GM19397 (cell line): ENCODE measurements around the gene FOXA3.

Experiments used
- ATAC-seq: cut with Tn5 transposase; IDR thresholded peaks from one replicate; pipeline ENCODE4 v1.9.1; 2021; ENCODE audit warnings: mild to moderate bottlenecking, moderate library complexity; ENCODE audit not compliant: unreplicated experiment

FOXA3 gene

GRCh38 chr19:45863840-45864628 lies at the start of gene FOXA3:
TSS of gene FOXA3 (plus strand) at chr19:45864326. CDS start at chr19:45864457, 131 bp downstream.
- ATAC-seq: peak; percentile 41

- no peak for ATAC-seq
Measured at GRCh38 chr19:45814851-45815480, 49.2 kb upstream of the FOXA3 start, which contains the start of gene RSPH6A. TSS of gene RSPH6A (minus strand) at chr19:45815308. CDS start at chr19:45815176, 132 bp downstream.

GRCh38 chr19:45815481-45816216 lies 48.5 kb upstream of the FOXA3 start:
- ATAC-seq: no peak

- ATAC-seq: no peak
Measured at GRCh38 chr19:45816236-45817009, 47.7 kb upstream of the FOXA3 start.

DNA sequence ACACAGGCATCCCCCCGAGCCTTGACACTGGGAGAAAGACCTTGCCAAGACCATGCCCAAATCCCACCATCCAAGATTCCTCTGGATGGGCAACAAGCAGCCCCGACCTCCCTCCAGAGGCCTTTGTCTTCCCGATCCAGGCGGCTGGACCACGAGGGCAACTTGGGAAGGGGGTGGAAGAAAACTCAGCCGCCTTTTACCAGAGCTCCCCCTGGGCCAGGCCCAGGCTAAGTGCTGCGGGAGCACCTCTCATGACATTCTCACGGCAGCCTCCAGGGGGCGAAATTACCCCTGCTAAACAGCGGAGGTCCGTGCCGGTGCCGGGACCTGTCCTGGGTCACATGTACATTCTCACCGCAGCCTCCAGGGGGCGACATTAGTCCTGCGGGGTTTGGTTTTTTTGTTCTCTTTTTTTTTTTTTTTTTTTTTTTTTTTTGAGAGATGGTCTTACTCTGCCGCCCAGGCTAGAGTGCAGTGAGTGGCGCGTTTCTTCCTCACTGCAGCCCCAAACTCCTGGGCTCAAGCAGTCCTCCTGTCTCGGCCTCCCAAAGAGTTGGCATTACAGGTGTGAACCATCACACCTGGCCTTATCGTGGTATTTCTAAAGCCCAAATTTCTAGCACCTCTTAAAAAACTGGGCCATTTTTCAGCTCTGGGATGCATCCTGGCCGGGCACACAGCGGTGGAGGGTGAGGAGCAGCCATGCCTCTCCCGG lies 47.0 kb upstream of the FOXA3 start:
- ATAC-seq: peak; percentile 73

DNA sequence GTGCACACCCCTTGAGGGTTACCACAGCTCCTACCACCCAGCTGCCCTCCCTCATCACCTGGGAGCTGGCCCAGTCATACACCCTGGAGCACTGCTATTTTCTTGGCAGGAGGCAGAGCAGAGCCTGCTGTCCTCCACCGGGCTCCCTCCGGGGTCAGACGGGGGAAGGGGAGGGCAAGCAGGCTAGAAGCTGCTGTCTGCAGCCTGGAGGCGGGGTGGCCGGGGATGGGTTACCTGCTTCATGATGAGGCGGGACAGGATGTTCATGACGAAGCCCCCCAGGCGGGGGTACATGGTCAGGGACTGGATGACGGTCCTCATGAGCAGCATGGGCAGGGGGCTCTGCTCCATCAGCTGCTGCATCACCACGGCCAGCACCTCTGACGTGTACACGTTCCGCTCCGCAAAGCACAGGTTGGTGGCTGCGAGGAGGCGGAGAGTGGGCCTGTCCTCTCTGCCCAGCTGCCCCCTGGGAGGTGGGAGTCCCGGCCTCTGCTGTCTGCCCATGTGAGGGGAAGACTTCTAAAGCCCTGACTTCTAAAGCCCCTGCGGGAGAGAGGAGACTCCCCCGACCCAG lies 46.3 kb upstream of the FOXA3 start:
- no peak for ATAC-seq

GRCh38 chr19:45819769-45820168 lies 44.4 kb upstream of the FOXA3 start:
- no peak for ATAC-seq

DNA sequence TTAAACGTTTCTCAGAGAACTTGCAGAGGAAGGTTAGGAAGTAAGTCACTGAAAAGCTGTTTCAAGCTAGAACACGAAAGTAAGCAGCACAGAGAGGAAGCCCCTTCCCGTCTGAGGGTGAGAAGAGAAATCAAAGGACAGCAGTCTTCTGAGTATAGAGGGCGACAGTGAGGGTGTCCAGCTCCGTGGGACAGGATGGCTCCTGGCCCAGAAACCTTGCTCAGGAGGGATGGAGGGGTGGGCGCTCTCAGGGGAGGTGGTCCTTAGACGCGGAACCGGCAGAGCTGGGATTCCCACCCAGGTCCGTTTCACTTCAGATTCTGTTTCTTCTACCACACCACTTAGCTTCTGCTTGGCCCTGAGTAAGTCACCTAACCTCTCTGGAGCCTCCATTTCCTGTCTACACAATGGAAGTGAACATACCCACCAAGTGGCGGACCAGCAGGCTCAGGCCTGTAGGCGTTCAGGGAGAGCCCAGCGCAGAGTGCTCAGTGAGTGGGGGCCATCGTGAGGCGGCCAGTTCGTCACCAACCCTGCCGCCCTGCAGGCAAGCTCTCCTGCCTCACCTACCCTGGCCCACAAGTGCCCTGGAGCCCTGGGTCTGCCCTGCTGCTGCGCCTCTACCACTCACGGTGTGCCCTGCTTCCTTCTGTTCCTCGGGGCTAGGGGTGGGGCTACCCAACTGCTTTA lies 43.6 kb upstream of the FOXA3 start:
- ATAC-seq: no peak

DNA sequence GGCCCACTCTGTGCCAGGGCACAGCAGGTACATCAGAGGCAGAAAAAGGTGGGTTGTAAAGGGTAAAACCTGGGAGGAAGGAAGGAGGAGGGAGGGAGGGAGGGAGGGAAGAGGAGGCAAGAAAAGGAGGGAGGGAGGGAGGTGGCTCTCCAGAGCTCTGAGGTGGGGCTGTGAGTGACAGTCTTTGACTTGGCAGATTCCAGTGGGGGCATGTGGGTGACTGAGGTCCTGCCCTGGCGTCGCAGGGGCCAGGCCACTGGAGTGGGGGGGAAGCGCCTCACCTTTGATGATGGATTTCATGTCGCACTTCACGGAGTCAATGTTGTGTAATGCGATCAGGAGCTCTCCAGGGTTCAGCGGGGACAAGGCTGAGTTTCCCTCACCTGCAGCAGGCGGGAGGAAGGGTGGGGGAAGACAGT lies 43.0 kb upstream of the FOXA3 start:
- no peak for ATAC-seq

DNA sequence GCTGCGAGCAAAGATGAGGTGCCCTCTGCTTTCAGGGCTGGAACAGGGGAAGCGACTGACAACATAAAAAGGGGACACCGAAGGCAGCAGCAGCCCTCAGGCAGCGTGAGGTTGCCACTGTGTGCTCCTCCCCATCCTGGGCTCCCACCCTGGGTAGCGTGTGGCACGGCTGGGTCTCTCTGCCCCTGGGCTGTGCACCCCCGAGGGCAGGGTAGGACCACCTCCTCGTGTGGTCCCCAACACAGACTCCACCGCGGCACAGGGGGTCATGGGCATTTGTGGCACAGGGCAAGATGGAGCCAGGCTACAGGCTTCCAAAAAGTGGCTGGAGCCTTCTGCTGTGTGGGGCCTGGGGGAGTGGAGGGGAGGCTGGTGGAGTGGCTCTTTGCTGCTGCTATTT lies 42.6 kb upstream of the FOXA3 start:
- no peak for ATAC-seq

GRCh38 chr19:45822716-45823115 lies 41.4 kb upstream of the FOXA3 start:
- ATAC-seq: no peak

- no peak for ATAC-seq
Measured at GRCh38 chr19:45823182-45823581, 40.9 kb upstream of the FOXA3 start.

- ATAC-seq: no peak
Measured at GRCh38 chr19:45824041-45824471, 40.1 kb upstream of the FOXA3 start.

DNA sequence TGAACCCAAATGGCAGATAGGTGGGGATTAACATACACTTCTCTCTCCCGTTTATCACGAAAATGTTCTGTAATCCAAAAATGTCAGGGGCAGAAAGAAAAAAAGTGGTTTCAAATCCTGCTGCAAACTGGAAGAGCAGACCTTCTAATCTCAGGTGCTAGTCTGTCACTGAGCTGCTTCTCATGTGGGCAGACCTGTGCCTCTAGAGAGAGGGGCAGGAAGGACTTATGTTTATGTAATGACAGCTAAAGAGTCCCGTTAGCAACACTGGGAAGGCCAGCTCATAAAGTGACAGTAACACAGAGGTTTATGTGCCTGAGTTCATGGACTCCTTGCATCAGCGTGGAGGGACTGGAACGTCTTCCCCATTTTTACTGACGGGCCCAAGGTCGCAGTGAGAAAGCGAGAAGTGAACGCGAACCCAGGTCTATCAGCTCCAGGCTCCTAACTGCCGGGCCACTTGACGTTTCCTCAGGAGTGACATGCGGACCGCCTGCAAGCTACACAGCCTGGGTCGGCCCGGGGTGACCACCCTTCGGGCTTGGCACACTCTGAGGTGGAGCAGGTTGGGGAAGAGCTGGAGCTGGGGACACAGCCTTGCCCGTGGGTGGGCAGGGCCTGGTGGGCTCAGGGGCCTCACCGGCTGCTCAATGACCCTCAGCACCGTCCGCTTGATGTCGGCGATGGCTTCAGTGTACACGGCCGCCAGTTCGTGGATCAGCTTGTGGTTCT lies 39.4 kb upstream of the FOXA3 start:
- ATAC-seq: no peak

DNA sequence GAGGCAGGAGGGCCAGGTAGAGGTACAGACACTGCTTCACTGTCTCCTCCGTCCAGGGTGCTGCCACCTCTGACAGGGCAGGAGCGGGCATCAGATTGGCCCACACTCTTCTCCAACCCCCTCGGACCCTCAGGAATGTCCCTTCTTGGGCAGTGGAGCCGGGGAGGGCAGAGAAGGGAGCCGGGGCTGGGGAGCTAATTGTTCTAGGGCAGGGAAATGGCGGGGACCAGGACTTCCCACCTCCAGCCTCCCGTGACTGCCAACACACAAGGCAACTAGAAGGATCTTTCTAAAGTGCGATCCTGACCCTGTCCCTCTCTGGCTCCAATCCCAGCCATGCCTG lies 38.9 kb upstream of the FOXA3 start:
- ATAC-seq: no peak

DNA sequence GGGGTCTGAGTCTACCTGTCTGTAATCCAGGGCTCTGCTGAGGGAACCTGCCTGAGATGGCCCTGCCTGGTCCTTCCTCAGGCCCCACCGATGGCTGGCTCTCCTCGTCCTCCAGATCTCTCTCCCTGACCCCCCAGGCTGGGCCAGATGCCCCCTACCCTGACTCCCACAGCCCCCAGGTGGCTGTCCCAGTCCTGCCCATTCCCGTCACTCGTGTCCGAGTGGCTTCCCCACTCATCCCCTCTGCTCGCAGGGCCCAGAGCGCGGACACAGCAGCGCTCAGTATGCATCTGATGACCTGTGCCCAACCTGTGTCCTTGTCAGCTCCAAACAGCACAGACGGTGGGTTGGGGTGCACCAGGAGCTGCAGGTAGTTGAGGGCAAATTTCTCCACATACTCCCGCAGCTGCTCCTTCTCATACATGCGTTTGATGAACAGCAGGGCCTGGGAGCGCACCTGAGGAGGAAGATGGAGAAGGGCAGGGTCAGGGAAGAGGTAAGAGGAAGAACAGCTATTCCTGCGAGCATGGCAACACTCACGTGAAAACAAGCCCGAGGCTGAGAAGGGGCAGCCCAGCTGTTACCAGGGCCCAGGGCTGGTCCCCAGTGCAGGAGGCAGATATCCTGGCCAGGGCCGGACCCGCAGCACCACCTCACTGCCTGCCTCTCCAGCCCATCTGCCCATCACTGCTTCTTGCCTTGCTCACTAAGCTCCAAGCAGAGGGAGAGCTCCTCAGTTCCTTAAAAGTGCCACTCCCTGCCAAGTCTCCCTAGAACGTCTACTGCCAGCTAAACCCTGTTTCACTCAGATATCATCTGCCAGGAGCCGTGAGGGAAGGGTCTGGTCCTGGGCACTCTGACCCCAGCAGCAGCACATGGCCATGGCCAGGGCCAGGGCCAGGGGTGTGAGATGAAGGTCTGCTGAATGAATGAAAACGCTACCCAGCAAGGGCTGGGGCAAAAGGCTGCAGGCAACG lies 37.9 kb upstream of the FOXA3 start:
- ATAC-seq: no peak

- ATAC-seq: no peak
Measured at GRCh38 chr19:45826934-45827333, 37.2 kb upstream of the FOXA3 start.
